Right lobe of liver (tissue), 6 donors: ENCODE results near the gene GP1BB. TPM values are rescaled to one million over a fixed set of nuclear protein-coding genes. Genes with fewer than 3 reads are reported as not detected.

Source experiments
- ATAC-seq, 4 donors: fragments of 200-7000 bp; cut with Tn5 transposase; one replicate each; pipeline ENCODE4 v1.9.1; 2020; ENCODE audit warnings: mild to moderate bottlenecking in 4 of 4, moderate library complexity in 4 of 4
- DNase-seq, 3 donors: peaks; one replicate each; pipeline ENCODE4 v3.0.0-alpha.2; 2020
- H3K27ac ChIP-seq, 3 donors: fragments of 200-600 bp; one replicate each; pipeline ENCODE4 v1.8.0; 2022
- H3K27me3 ChIP-seq, 2 donors: fragments of 200-600 bp; one replicate each; pipeline ENCODE4 v1.8.0; 2022
- H3K36me3 ChIP-seq, 4 donors: fragments of 200-600 bp; sonication (generic) in 1 of 4; one replicate each; pipeline versions ENCODE4 v1.5.1 to v1.8.0; 2017 to 2022; ENCODE audit warnings: control low read depth in 1 of 4
- H3K4me1 ChIP-seq, 4 donors: fragments of 200-600 bp; sonication (generic) in 1 of 4; one replicate each; pipeline versions ENCODE4 v1.5.1 to v1.8.0; 2017 to 2022; ENCODE audit warnings: control low read depth in 1 of 4
- H3K4me3 ChIP-seq, 3 donors: fragments of 200-600 bp; one replicate each; pipeline ENCODE4 v1.8.0; 2022
- H3K9me3 ChIP-seq, 4 donors: fragments of 200-600 bp; sonication (generic) in 1 of 4; one replicate each; pipeline versions ENCODE4 v1.5.1 to v1.8.0; 2017 to 2022; ENCODE audit warnings: control low read depth in 1 of 4
- CTCF ChIP-seq, 4 donors: fragments of 200-600 bp in 3 of 4; fragments of 450-650 bp in 1 of 4; IDR thresholded peaks; one replicate each; pipeline versions ENCODE4 v1.5.1 to v1.8.0; 2016 to 2022; ENCODE audit warnings: antibody characterized with exemption in 4 of 4, mild to moderate bottlenecking in 2 of 4
- POLR2A ChIP-seq: fragments of 450-650 bp; IDR thresholded peaks from one replicate; pipeline ENCODE4 v1.6.1; 2017; ENCODE audit warnings: antibody characterized with exemption, mild to moderate bottlenecking
- WGBS: methylation state at CpG from one replicate; pipeline ENCODE4 v1.1.6; 2018; ENCODE audit warnings: low coverage, low lambda C conversion rate; ENCODE audit not compliant: insufficient coverage; ENCODE audit errors: missing lambda C conversion rate; 5-methylcytosine and 5-hydroxymethylcytosine counted together
- intact Hi-C, 2 donors: fragments of 100-400 bp; cut with DNase I; formaldehyde crosslinking; loops; one replicate each; pipeline versions ENCODE4 v1.11.2 to v1.14.1; 2022
- total RNA-seq, 6 experiments: library from RNA; depleted of rRNA in 2 of 6; stranded (reverse); fragments of >200 nt in 2 of 6; fragmentation: NEBNext Ultra II Directional in 3 of 6; extraction: Animal tissue kit (Norgen Biotek cat#: 25700) in 3 of 6; gene quantifications; one replicate each; pipeline versions ENCODE4 v1.1.0 to v1.2.4, GENCODE V29; 2016 to 2023
- donor health status: DM: no; HTN: yes; CAD: no.
- donor health status: DM: no; HTN: no; CAD: no.
- donor health status: DM: no; HTN: no; CAD: no.
- donor health status: DM: no; HTN: yes; CAD: no.
- donor health status: DM: no; HTN: yes; CAD: no.

GP1BB gene
- total RNA-seq, 6 experiments from 2014 or later = 0.15 to 1.3 (median 0.62) TPM; not detected in 1

GRCh38 chr22:19709063-19709769, 14.1 kb upstream of the GP1BB start:
- ATAC-seq (no peak), DNase-seq (peak in 1 of 3 donors; percentile 19)
- H3K9me3 ChIP-seq = no peaks in the 10 kb centered on the region
- no peak overlapping the region for H3K27ac ChIP-seq
- H3K27me3 ChIP-seq = no peaks in the 10 kb centered on the region
- H3K4me3 ChIP-seq = no peak overlapping the region
- intact Hi-C loops = no loop called here
- TF ChIP-seq POLR2A (no peak), CTCF (IDR thresholded peaks at IDR 0.05) (no peak)
- WGBS = 42% methylated on average over 5 of the region's 19 CpGs
- H3K36me3 ChIP-seq = no peaks in the 10 kb centered on the region
- H3K4me1 ChIP-seq = no peaks in the 10 kb centered on the region

GRCh38 chr22:19710020-19710768, 13.1 kb upstream of the GP1BB start:
- intact Hi-C loops = no loop called here
- ATAC-seq = no peak
- H3K4me3 ChIP-seq = no peak overlapping the region
- peaks cover 0 to 5% (median 0%) of the 10 kb centered on the region in 4 donors for H3K4me1 ChIP-seq
- H3K9me3 ChIP-seq = no peaks in the 10 kb centered on the region
- TF ChIP-seq CTCF (IDR thresholded peaks at IDR 0.05) = no peak
- no peak for TF ChIP-seq POLR2A
- H3K27ac ChIP-seq = no peak overlapping the region
- no peaks in the 10 kb centered on the region for H3K36me3 ChIP-seq
- peak in 1 of 3 donors; percentile 49 for DNase-seq
- no peaks in the 10 kb centered on the region for H3K27me3 ChIP-seq
- 85% methylated on average over 4 of the region's 19 CpGs for WGBS

GRCh38 chr22:19710769-19711106, 12.6 kb upstream of the GP1BB start:
- Histone ChIP-seq H3K9me3 (no peaks in the 10 kb centered on the region), H3K4me3 (no peak overlapping the region), H3K27ac (no peak overlapping the region), H3K27me3 (no peaks in the 10 kb centered on the region), H3K36me3 (no peaks in the 10 kb centered on the region), H3K4me1 (peaks cover 0 to 5% (median 0%) of the 10 kb centered on the region in 4 donors)
- ATAC-seq = no peak
- 90% methylated on average over 2 of the region's 6 CpGs for WGBS
- TF ChIP-seq POLR2A = no peak
- no peak for TF ChIP-seq CTCF (IDR thresholded peaks at IDR 0.05)
- no peak for DNase-seq
- intact Hi-C loops = no loop called here

- Histone ChIP-seq H3K36me3 (no peaks in the 10 kb centered on the region), H3K4me1 (peaks cover 0 to 5% (median 0%) of the 10 kb centered on the region in 4 donors), H3K9me3 (no peaks in the 10 kb centered on the region), H3K4me3 (no peak overlapping the region), H3K27ac (no peak overlapping the region), H3K27me3 (no peaks in the 10 kb centered on the region)
- intact Hi-C loops = no loop called here
- 87% methylated on average over 3 of the region's 13 CpGs for WGBS
- TF ChIP-seq CTCF (IDR thresholded peaks at IDR 0.05) (no peak), POLR2A (no peak)
- no peak for DNase-seq
- ATAC-seq = no peak
Measured at GRCh38 chr22:19713245-19713644, 10.1 kb upstream of the GP1BB start.
